ENCODE measurements around the gene ITPR1.

DNA sequence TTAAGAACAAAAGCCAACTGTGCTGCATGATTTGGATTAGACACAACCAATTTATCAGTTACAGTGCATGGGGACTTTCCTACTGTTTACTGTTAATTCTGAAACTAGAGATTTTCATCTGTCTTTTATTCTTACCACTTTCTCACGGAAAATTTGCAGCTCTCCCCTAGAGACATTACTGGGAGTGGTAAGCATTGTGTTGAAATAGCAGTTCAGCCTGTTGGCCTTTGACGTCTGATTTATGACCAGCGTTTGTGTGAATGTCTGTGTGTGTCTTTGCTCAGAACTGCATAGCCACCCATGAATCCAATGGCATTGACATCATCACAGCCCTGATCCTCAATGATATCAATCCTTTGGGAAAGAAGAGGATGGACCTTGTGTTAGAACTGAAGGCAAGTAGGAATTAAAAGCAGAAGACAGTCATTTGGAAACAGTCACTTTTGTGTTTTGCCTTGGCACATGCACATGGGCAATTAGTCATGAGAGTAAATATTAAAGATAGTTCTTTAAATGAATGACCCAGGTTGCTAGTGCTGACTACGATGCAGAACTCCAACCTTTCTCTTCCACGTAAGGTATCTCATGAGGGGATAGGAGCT is 283.9 kb downstream of the ITPR1 start:
- TF ChIP-seq, protein P1, sequence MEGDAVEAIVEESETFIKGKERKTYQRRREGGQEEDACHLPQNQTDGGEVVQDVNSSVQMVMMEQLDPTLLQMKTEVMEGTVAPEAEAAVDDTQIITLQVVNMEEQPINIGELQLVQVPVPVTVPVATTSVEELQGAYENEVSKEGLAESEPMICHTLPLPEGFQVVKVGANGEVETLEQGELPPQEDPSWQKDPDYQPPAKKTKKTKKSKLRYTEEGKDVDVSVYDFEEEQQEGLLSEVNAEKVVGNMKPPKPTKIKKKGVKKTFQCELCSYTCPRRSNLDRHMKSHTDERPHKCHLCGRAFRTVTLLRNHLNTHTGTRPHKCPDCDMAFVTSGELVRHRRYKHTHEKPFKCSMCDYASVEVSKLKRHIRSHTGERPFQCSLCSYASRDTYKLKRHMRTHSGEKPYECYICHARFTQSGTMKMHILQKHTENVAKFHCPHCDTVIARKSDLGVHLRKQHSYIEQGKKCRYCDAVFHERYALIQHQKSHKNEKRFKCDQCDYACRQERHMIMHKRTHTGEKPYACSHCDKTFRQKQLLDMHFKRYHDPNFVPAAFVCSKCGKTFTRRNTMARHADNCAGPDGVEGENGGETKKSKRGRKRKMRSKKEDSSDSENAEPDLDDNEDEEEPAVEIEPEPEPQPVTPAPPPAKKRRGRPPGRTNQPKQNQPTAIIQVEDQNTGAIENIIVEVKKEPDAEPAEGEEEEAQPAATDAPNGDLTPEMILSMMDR (conservative IDR thresholded peaks at IDR 0.05): no peak
- TF ChIP-seq EZH2 (IDR thresholded peaks at IDR 0.05; ENCODE audit: low read depth): no peak

All from PC-9 (cell line).